Measurements from ENCODE around the gene CAPN14.
A peak's percentile ranks its signal among the peaks of the same experiment; 100 is the strongest.

DNA sequence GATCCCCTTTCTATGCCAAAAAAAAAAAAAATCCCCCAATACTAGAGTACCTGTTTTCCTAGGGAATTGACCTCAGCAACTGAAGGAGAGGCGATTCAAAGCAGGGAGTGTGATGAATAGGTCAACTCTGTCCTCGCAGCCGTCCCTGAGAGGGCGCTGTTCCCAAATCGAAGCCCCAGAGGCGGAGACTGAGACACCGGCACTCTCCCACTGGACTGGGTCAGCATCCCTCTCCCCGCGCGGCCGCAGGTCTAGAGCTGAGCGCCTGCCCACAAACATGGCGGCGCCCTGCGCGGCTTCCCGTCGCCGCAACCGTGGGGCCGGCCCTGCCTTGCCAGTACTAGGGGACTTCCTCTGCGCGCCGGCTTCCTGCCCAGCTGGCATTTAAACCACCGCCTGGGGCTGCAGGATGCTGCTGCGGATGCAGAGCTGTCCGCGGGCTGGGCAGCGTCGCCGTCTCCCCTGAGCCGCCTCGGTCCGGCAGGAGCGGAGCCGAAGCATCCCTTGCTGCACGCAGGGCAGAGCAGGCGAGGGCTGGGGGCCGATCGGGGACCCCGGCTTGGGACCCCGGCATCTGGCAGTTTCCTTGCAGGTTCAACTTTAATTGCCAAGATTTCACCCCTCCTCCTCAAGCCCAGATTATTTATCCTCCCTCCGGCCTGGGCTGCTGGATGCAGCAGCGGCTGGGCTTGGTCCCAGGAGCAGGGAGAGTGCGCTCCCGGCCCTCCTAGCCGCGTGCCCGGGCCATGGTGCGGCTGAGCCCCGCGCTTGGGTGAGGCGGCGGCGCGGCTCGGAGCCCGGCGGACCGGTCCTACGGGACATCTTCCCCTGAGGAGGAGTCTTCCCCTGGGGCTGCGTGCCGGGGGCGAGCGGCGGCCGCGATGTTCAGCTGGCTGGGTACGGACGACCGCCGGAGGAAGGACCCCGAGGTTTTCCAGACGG, 16.7 kb upstream of the CAPN14 start, which contains the start of gene EHD3:
- TF ChIP-seq, protein P1, sequence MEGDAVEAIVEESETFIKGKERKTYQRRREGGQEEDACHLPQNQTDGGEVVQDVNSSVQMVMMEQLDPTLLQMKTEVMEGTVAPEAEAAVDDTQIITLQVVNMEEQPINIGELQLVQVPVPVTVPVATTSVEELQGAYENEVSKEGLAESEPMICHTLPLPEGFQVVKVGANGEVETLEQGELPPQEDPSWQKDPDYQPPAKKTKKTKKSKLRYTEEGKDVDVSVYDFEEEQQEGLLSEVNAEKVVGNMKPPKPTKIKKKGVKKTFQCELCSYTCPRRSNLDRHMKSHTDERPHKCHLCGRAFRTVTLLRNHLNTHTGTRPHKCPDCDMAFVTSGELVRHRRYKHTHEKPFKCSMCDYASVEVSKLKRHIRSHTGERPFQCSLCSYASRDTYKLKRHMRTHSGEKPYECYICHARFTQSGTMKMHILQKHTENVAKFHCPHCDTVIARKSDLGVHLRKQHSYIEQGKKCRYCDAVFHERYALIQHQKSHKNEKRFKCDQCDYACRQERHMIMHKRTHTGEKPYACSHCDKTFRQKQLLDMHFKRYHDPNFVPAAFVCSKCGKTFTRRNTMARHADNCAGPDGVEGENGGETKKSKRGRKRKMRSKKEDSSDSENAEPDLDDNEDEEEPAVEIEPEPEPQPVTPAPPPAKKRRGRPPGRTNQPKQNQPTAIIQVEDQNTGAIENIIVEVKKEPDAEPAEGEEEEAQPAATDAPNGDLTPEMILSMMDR (IDR thresholded peaks at IDR 0.05), result peak; percentile 84
- no peak for TF ChIP-seq ZFX (IDR thresholded peaks at IDR 0.05; ENCODE audit: borderline replicate concordance)

Data from 22Rv1 (cell line).